Measurements from ENCODE around the gene LSM14A. TPM values are rescaled to one million over a fixed set of nuclear protein-coding genes. Genes with fewer than 3 reads are reported as not detected.

Gene LSM14A
- polyA plus RNA-seq, 1 experiment, result 79.6 TPM

DNA sequence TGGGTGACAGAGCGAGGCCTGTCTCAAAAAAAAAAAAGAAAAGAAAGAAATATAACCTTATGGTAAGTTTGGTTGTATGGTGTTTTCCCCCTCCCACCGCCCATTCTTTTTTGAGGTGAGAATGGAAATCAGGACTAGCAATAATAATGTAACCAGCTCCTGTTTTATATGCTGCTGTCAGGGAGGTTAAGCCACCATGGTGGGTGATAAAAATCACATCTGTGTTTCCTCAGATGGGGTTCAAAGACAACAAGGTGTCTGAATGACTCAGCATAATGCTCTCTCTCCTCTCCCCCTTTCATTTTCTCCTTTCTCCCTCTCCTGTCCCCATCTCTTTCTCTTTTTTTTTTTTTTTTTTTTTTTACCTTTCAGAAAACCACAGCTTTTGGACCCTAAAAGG lies 53.7 kb downstream of the LSM14A start:
- TF ChIP-seq, protein P1, sequence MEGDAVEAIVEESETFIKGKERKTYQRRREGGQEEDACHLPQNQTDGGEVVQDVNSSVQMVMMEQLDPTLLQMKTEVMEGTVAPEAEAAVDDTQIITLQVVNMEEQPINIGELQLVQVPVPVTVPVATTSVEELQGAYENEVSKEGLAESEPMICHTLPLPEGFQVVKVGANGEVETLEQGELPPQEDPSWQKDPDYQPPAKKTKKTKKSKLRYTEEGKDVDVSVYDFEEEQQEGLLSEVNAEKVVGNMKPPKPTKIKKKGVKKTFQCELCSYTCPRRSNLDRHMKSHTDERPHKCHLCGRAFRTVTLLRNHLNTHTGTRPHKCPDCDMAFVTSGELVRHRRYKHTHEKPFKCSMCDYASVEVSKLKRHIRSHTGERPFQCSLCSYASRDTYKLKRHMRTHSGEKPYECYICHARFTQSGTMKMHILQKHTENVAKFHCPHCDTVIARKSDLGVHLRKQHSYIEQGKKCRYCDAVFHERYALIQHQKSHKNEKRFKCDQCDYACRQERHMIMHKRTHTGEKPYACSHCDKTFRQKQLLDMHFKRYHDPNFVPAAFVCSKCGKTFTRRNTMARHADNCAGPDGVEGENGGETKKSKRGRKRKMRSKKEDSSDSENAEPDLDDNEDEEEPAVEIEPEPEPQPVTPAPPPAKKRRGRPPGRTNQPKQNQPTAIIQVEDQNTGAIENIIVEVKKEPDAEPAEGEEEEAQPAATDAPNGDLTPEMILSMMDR (IDR thresholded peaks at IDR 0.05; ENCODE audit: insufficient read depth, low read depth, low read length), result no peak
- peaks cover 22% of the 10 kb centered on the region for H3K36me3 ChIP-seq (ENCODE audit: control insufficient read depth, insufficient read depth, low read length)
- no peaks in the 10 kb centered on the region for H3K27me3 ChIP-seq (ENCODE audit: control insufficient read depth, insufficient read depth, low read length)
- H3K4me3 ChIP-seq (ENCODE audit: low read depth, low read length), result no peak overlapping the region
- CTCF ChIA-PET, result interaction anchor here (1.0 to 2.0 kb wide), 2 partner anchors 44 to 119 kb away, joined by 3 to 4 read pairs; no protein-coding TSS in a partner anchor
- POLR2A ChIA-PET, result interaction anchor here (0.7 kb wide), 1 partner anchor 121 kb away, joined by 4 read pairs; no protein-coding TSS in a partner anchor
- no peak for DNase-seq (ENCODE audit: low read depth)

DNA sequence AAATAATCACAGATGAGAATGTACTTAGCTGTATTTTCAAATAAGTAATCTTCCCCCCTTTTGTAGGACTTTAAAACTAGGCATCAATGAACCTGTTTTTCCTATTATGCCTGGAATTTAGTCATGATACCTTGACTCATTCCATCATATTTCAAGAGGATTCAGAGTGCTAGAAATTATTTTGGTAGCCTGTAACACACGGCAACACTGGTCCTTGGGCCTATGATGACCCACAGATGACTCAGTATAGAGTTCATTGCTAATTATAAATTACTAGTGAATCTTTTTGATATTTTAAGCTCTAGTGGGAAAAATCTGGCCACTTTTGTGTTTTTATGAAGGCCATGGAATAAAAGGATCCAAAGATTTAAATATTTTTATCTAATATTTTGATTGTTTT lies 56.0 kb downstream of the LSM14A start:
- TF ChIP-seq, protein P1 (IDR thresholded peaks at IDR 0.05; ENCODE audit: insufficient read depth, low read depth, low read length), result no peak
- POLR2A ChIA-PET, result no interaction called here
- Histone ChIP-seq H3K36me3 (ENCODE audit: control insufficient read depth, insufficient read depth, low read length) (peaks cover 15% of the 10 kb centered on the region), H3K27me3 (ENCODE audit: control insufficient read depth, insufficient read depth, low read length) (no peaks in the 10 kb centered on the region), H3K4me3 (ENCODE audit: low read depth, low read length) (no peak overlapping the region)
- no peak for DNase-seq (ENCODE audit: low read depth)
- CTCF ChIA-PET, result interaction anchor here (1.1 kb wide), 2 partner anchors 9 to 104 kb away, joined by 3 to 4 read pairs; no protein-coding TSS in a partner anchor

DNA sequence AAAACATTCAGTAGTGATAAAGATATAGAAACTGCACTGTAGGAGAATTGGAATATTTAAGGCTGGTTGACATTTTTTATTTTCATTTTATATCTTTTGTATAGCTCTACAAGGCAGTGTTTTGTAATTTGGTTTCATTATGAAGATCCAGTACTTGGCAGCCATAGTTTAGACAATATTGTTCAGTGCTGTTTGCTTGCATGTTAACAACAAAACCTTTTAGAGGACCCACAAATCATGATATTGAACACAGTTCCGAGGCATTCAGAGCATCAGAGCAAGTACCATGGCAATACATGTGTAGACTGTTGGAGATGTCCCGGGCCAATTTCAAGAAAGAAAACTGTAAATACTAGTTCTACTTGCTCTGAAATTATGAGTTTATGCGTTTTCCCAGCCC lies 56.5 kb downstream of the LSM14A start:
- peaks cover 13% of the 10 kb centered on the region for H3K36me3 ChIP-seq (ENCODE audit: control insufficient read depth, insufficient read depth, low read length)
- no peak for DNase-seq (ENCODE audit: low read depth)
- H3K4me3 ChIP-seq (ENCODE audit: low read depth, low read length), result no peak overlapping the region
- CTCF ChIA-PET, result interaction anchor here (1.1 kb wide), 2 partner anchors 9 to 103 kb away, joined by 3 to 4 read pairs; no protein-coding TSS in a partner anchor
- H3K27me3 ChIP-seq (ENCODE audit: control insufficient read depth, insufficient read depth, low read length), result no peaks in the 10 kb centered on the region
- POLR2A ChIA-PET, result no interaction called here
- TF ChIP-seq, protein P1 (IDR thresholded peaks at IDR 0.05; ENCODE audit: insufficient read depth, low read depth, low read length), result no peak

DNA sequence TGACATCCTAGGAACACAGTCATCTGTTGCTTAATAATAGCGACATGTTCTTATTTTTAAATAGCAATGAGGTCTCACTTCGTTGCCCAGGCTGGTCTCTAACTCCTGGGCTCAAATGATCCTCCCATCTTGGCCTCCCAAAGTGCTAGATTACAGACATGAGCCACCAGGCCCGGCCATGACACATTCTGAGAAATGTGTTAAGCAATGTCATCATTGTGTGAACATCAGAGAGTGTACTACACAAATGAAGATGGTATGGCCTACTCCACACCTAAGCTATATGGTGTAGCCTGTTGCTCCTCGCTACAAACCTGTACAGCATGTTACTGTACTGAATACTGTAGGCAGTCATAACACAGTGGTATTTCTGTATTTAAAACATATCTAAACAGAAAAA lies 57.4 kb downstream of the LSM14A start:
- Histone ChIP-seq H3K36me3 (ENCODE audit: control insufficient read depth, insufficient read depth, low read length) (peaks cover 11% of the 10 kb centered on the region), H3K4me3 (ENCODE audit: low read depth, low read length) (no peak overlapping the region), H3K27me3 (ENCODE audit: control insufficient read depth, insufficient read depth, low read length) (no peaks in the 10 kb centered on the region)
- ChIA-PET CTCF (no interaction called here), POLR2A (no interaction called here)
- no peak for DNase-seq (ENCODE audit: low read depth)
- TF ChIP-seq, protein P1 (IDR thresholded peaks at IDR 0.05; ENCODE audit: insufficient read depth, low read depth, low read length), result no peak

DNA sequence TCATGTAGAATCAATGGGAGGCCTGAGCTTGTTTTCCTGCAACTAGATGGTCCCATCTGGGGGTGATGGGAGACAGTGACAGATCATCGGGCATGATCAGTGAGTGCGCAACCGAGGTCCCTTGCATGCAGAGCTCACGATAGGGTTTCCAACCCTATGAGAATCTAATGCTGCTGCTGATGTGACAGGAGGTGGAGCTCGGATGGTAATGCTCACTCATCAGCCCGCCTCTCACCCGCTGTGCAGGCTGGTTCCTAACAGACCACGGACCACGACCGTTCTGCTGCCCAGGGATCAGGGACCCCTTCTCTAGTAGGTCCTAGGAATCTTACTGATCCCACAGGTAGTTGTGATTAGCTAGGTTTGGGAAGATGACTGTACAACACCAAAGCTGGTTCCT lies 58.5 kb downstream of the LSM14A start:
- DNase-seq (ENCODE audit: low read depth), result no peak
- Histone ChIP-seq H3K36me3 (ENCODE audit: control insufficient read depth, insufficient read depth, low read length) (peaks cover 9% of the 10 kb centered on the region), H3K27me3 (ENCODE audit: control insufficient read depth, insufficient read depth, low read length) (no peaks in the 10 kb centered on the region), H3K4me3 (ENCODE audit: low read depth, low read length) (no peak overlapping the region)
- CTCF ChIA-PET, result interaction anchor here (0.6 kb wide), 1 partner anchor 105 kb away, joined by 3 read pairs; no protein-coding TSS in a partner anchor
- TF ChIP-seq, protein P1 (IDR thresholded peaks at IDR 0.05; ENCODE audit: insufficient read depth, low read depth, low read length), result no peak
- POLR2A ChIA-PET, result no interaction called here
